IPS-NIHi7 (cell line): Measurements from ENCODE around the gene PIGS.

ENCODE experiments used
- DNase-seq: peaks from one replicate; pipeline ENCODE4 v3.0.0; 2012; ENCODE audit warnings: mixed read lengths; ENCODE audit errors: extremely low spot score

PIGS gene

GRCh38 chr17:28506763-28507487, 64.4 kb downstream of the PIGS start:
- no peak for DNase-seq

GRCh38 chr17:28505986-28506665, 65.2 kb downstream of the PIGS start, which contains the start of gene FOXN1:
Gene FOXN1 (plus strand): TSS chr17:28506348. CDS start chr17:28523970, 17,622 bp downstream.
- no peak for DNase-seq

- no peak for DNase-seq
Observed at GRCh38 chr17:28503420-28503819, 67.9 kb downstream of the PIGS start.
